ENCODE data around the gene ABCA10. TPM values are rescaled to one million over a fixed set of nuclear protein-coding genes. Genes with fewer than 3 reads are reported as not detected.

The ABCA10 gene
- total and polyA plus RNA-seq, 2 donors (not counting 1 experiment from before 2014, with no cell fraction given), result 0.55 to 1.9 TPM

GRCh38 chr17:69235338-69236058, 6.9 kb upstream of the ABCA10 start:
- ChIA-PET CTCF (interaction anchor here (0.6 to 4.7 kb wide), 10 partner anchors 9 to 1226 kb away, joined by 3 to 64 read pairs (median 4); no protein-coding TSS in a partner anchor), POLR2A (no interaction called here)
- Mint-ChIP-seq H3K9me3 (ENCODE audit: insufficient read depth) (peaks cover 11% of the 10 kb centered on the region), H3K27me3 (no peaks in the 10 kb centered on the region), H3K4me1 (peaks cover 4% of the 10 kb centered on the region), H3K27ac (no peak overlapping the region), H3K4me3 (no peak overlapping the region)
- ATAC-seq (ENCODE audit: low read depth) (peak; percentile 87), DNase-seq (peak; percentile 81)
- Histone ChIP-seq H3K36me3 (replicated peaks in 1 of 2; ENCODE audit: control extremely low read depth in 1 of 2, control insufficient read depth in 1 of 2, extremely low read depth in 1 of 2, insufficient read depth in 2 of 2, low read length in 1 of 2) (no peaks in the 10 kb centered on the region), H2AFZ (ENCODE audit: insufficient read depth, low read depth, low read length, poor library complexity, severe bottlenecking) (no peak overlapping the region), H3K4me3 (ENCODE audit: control extremely low read depth in 1 of 5, extremely low read depth in 1 of 5, insufficient read depth in 1 of 5, low read depth in 2 of 5, low read length in 4 of 5) (no peak overlapping the region), H3K4me2 (replicated peaks; ENCODE audit: low read depth, low read length, poor library complexity, severe bottlenecking) (no peak overlapping the region), H3K4me1 (ENCODE audit: control insufficient read depth in 2 of 2, insufficient read depth in 2 of 2, low read length in 2 of 2) (peaks cover 0 to 4% of the 10 kb centered on the region in 2 donors), H3K9ac (ENCODE audit: low read length) (no peak overlapping the region), H3K27ac (ENCODE audit: low read length in 2 of 2) (no peak overlapping the region), H3K79me2 (ENCODE audit: control insufficient read depth, insufficient read depth, low read length) (no peaks in the 10 kb centered on the region), H3K9me3 (ENCODE audit: control extremely low read depth in 1 of 3, control insufficient read depth in 2 of 3, insufficient read depth in 1 of 3, low read length in 2 of 3) (peaks cover 5 to 12% (median 5%) of the 10 kb centered on the region in 3 donors), H4K20me1 (ENCODE audit: control insufficient read depth, insufficient read depth, low read length, poor library complexity, severe bottlenecking) (no peaks in the 10 kb centered on the region), H3K27me3 (replicated peaks in 1 of 4; ENCODE audit: control extremely low read depth in 1 of 4, control insufficient read depth in 3 of 4, insufficient read depth in 4 of 4, low read length in 3 of 4) (no peaks in the 10 kb centered on the region)
- intact Hi-C loops (cut with micrococcal nuclease), result loop anchor here (1.0 to 10.0 kb wide), 4 partner anchors 261 to 698 kb away; no protein-coding TSS in a partner anchor
- TF ChIP-seq EZH2 (IDR thresholded peaks at IDR 0.05; ENCODE audit: borderline replicate concordance, insufficient read depth, low read depth, low read length, poor library complexity, severe bottlenecking) (no peak), CTCF (IDR thresholded peaks at IDR 0.05) (peak; percentile 89)
- WGBS (ENCODE audit: insufficient coverage), result 0% methylated on average over 1 of the region's 1 CpG

- no peaks in the 10 kb centered on the region for H3K79me2 ChIP-seq (ENCODE audit: control insufficient read depth, insufficient read depth, low read length)
- peaks cover 4 to 5% of the 10 kb centered on the region in 2 donors for H3K4me1 ChIP-seq (ENCODE audit: control insufficient read depth in 2 of 2, insufficient read depth in 2 of 2, low read length in 2 of 2)
- H4K20me1 ChIP-seq (ENCODE audit: control insufficient read depth, insufficient read depth, low read length, poor library complexity, severe bottlenecking), result no peaks in the 10 kb centered on the region
- no peak for DNase-seq
- Mint-ChIP-seq H3K9me3 (ENCODE audit: insufficient read depth) (peaks cover 11% of the 10 kb centered on the region), H3K27me3 (no peaks in the 10 kb centered on the region), H3K4me1 (peaks cover 8% of the 10 kb centered on the region), H3K27ac (no peak overlapping the region), H3K4me3 (no peak overlapping the region)
- no peak overlapping the region for H3K4me3 ChIP-seq (ENCODE audit: control extremely low read depth in 1 of 5, extremely low read depth in 1 of 5, insufficient read depth in 1 of 5, low read depth in 2 of 5, low read length in 4 of 5)
- no peak overlapping the region for H3K4me2 ChIP-seq (replicated peaks; ENCODE audit: low read depth, low read length, poor library complexity, severe bottlenecking)
- ChIA-PET POLR2A (no interaction called here), CTCF (interaction anchor here (4.1 to 4.7 kb wide), 2 partner anchors 456 to 461 kb away, joined by 35 to 64 read pairs; no protein-coding TSS in a partner anchor)
- TF ChIP-seq EZH2 (IDR thresholded peaks at IDR 0.05; ENCODE audit: borderline replicate concordance, insufficient read depth, low read depth, low read length, poor library complexity, severe bottlenecking), result no peak
- no peak for TF ChIP-seq CTCF (IDR thresholded peaks at IDR 0.05)
- peaks cover 5 to 12% (median 5%) of the 10 kb centered on the region in 3 donors for H3K9me3 ChIP-seq (ENCODE audit: control extremely low read depth in 1 of 3, control insufficient read depth in 2 of 3, insufficient read depth in 1 of 3, low read length in 2 of 3)
- H3K27ac ChIP-seq (ENCODE audit: low read length in 2 of 2), result no peak overlapping the region
- no peaks in the 10 kb centered on the region for H3K36me3 ChIP-seq (replicated peaks in 1 of 2; ENCODE audit: control extremely low read depth in 1 of 2, control insufficient read depth in 1 of 2, extremely low read depth in 1 of 2, insufficient read depth in 2 of 2, low read length in 1 of 2)
- ATAC-seq (ENCODE audit: low read depth), result no peak
- H3K9ac ChIP-seq (ENCODE audit: low read length), result no peak overlapping the region
- H3K27me3 ChIP-seq (replicated peaks in 1 of 4; ENCODE audit: control extremely low read depth in 1 of 4, control insufficient read depth in 3 of 4, insufficient read depth in 4 of 4, low read length in 3 of 4), result no peaks in the 10 kb centered on the region
- H2AFZ ChIP-seq (ENCODE audit: insufficient read depth, low read depth, low read length, poor library complexity, severe bottlenecking), result no peak overlapping the region
- intact Hi-C loops (cut with micrococcal nuclease), result loop anchor here (10.0 kb wide), 1 partner anchor 258 kb away; no protein-coding TSS in a partner anchor
Measured at GRCh38 chr17:69232650-69233049, 4.0 kb upstream of the ABCA10 start.
